IPS-NIHi11 (cell line): Measurements from ENCODE around the gene RGL1.

ENCODE experiments used
- DNase-seq: peaks from one replicate; pipeline ENCODE4 v3.0.0; 2012; ENCODE audit warnings: mixed read lengths, low spot score

Gene RGL1

GRCh38 chr1:183957216-183957830 lies 152.4 kb downstream of the RGL1 start:
- DNase-seq: no peak

GRCh38 chr1:183958958-183959357 lies 154.0 kb downstream of the RGL1 start:
- no peak for DNase-seq

GRCh38 chr1:183961132-183961531 lies 156.2 kb downstream of the RGL1 start:
- no peak for DNase-seq

GRCh38 chr1:183962903-183963302 lies 158.0 kb downstream of the RGL1 start:
- DNase-seq: no peak

GRCh38 chr1:183965726-183966125 lies 160.8 kb downstream of the RGL1 start:
- no peak for DNase-seq

- DNase-seq: no peak
Observed at GRCh38 chr1:183966487-183966886, 161.6 kb downstream of the RGL1 start.

GRCh38 chr1:183967914-183968313 lies 163.0 kb downstream of the RGL1 start:
- no peak for DNase-seq

- DNase-seq: no peak
Observed at GRCh38 chr1:183968386-183968785, 163.5 kb downstream of the RGL1 start.

- DNase-seq: no peak
Observed at GRCh38 chr1:183970516-183971300, 165.8 kb downstream of the RGL1 start.

- no peak for DNase-seq
Observed at GRCh38 chr1:183975651-183976050, 170.7 kb downstream of the RGL1 start.

- no peak for DNase-seq
Observed at GRCh38 chr1:183977717-183978116, 172.8 kb downstream of the RGL1 start.
